ENCODE measurements around the gene KRT82.

KRT82 gene

GRCh38 chr12:52439420-52439819 is 33.3 kb upstream of the KRT82 start:
- Mint-ChIP-seq H3K4me1 (ENCODE audit: low read depth) (no peaks in the 10 kb centered on the region), H3K27ac (no peak overlapping the region), H3K36me3 (ENCODE audit: low read depth) (no peaks in the 10 kb centered on the region), H3K9me3 (no peaks in the 10 kb centered on the region), H3K4me3 (no peak overlapping the region), H3K27me3 (ENCODE audit: low read depth) (peaks cover 23% of the 10 kb centered on the region)

GRCh38 chr12:52438305-52439301 is 32.5 kb upstream of the KRT82 start:
- Mint-ChIP-seq H3K4me1 (ENCODE audit: low read depth) (no peaks in the 10 kb centered on the region), H3K27me3 (ENCODE audit: low read depth) (peaks cover 19% of the 10 kb centered on the region), H3K27ac (no peak overlapping the region), H3K9me3 (no peaks in the 10 kb centered on the region), H3K4me3 (no peak overlapping the region), H3K36me3 (ENCODE audit: low read depth) (no peaks in the 10 kb centered on the region)

- H3K4me3 Mint-ChIP-seq = no peak overlapping the region
- no peaks in the 10 kb centered on the region for H3K36me3 Mint-ChIP-seq (ENCODE audit: low read depth)
- H3K4me1 Mint-ChIP-seq (ENCODE audit: low read depth) = no peaks in the 10 kb centered on the region
- H3K27ac Mint-ChIP-seq = no peak overlapping the region
- H3K9me3 Mint-ChIP-seq = no peaks in the 10 kb centered on the region
- H3K27me3 Mint-ChIP-seq (ENCODE audit: low read depth) = peaks cover 13% of the 10 kb centered on the region
Measured at GRCh38 chr12:52437508-52437907, 31.4 kb upstream of the KRT82 start.

- no peaks in the 10 kb centered on the region for H3K4me1 Mint-ChIP-seq (ENCODE audit: low read depth)
- H3K27me3 Mint-ChIP-seq (ENCODE audit: low read depth) = peaks cover 10% of the 10 kb centered on the region
- no peaks in the 10 kb centered on the region for H3K9me3 Mint-ChIP-seq
- no peak overlapping the region for H3K4me3 Mint-ChIP-seq
- H3K27ac Mint-ChIP-seq = no peak overlapping the region
- H3K36me3 Mint-ChIP-seq (ENCODE audit: low read depth) = no peaks in the 10 kb centered on the region
Measured at GRCh38 chr12:52436828-52437474, 30.8 kb upstream of the KRT82 start.

GRCh38 chr12:52436000-52436827 is 30.1 kb upstream of the KRT82 start:
- H3K4me3 Mint-ChIP-seq = no peak overlapping the region
- H3K9me3 Mint-ChIP-seq = no peaks in the 10 kb centered on the region
- H3K27ac Mint-ChIP-seq = no peak overlapping the region
- peaks cover 10% of the 10 kb centered on the region for H3K27me3 Mint-ChIP-seq (ENCODE audit: low read depth)
- no peaks in the 10 kb centered on the region for H3K36me3 Mint-ChIP-seq (ENCODE audit: low read depth)
- H3K4me1 Mint-ChIP-seq (ENCODE audit: low read depth) = no peaks in the 10 kb centered on the region

GRCh38 chr12:52435659-52435999 is 29.5 kb upstream of the KRT82 start:
- H3K36me3 Mint-ChIP-seq (ENCODE audit: low read depth) = no peaks in the 10 kb centered on the region
- H3K4me3 Mint-ChIP-seq = no peak overlapping the region
- no peak overlapping the region for H3K27ac Mint-ChIP-seq
- H3K9me3 Mint-ChIP-seq = no peaks in the 10 kb centered on the region
- H3K27me3 Mint-ChIP-seq (ENCODE audit: low read depth) = peaks cover 10% of the 10 kb centered on the region
- no peaks in the 10 kb centered on the region for H3K4me1 Mint-ChIP-seq (ENCODE audit: low read depth)

- Mint-ChIP-seq H3K4me1 (ENCODE audit: low read depth) (no peaks in the 10 kb centered on the region), H3K27ac (no peak overlapping the region), H3K27me3 (ENCODE audit: low read depth) (peaks cover 10% of the 10 kb centered on the region), H3K36me3 (ENCODE audit: low read depth) (no peaks in the 10 kb centered on the region), H3K4me3 (no peak overlapping the region), H3K9me3 (no peaks in the 10 kb centered on the region)
Measured at GRCh38 chr12:52434760-52435530, 28.8 kb upstream of the KRT82 start.

- Mint-ChIP-seq H3K27me3 (ENCODE audit: low read depth) (peaks cover 10% of the 10 kb centered on the region), H3K4me1 (ENCODE audit: low read depth) (no peaks in the 10 kb centered on the region), H3K4me3 (no peak within 1 kb of the TSS), H3K9me3 (no peaks in the 10 kb centered on the region), H3K36me3 (ENCODE audit: low read depth) (no peaks in the 10 kb centered on the region), H3K27ac (no peak within 1 kb of the TSS)
Measured at GRCh38 chr12:52434081-52434733, 28.1 kb upstream of the KRT82 start, which contains the start of gene KRT75. KRT75 (minus strand) TSS chr12:52434371; CDS start chr12:52434304, 67 bp downstream.

- Mint-ChIP-seq H3K27me3 (ENCODE audit: low read depth) (peaks cover 14% of the 10 kb centered on the region), H3K4me1 (ENCODE audit: low read depth) (no peaks in the 10 kb centered on the region), H3K4me3 (no peak overlapping the region), H3K9me3 (no peaks in the 10 kb centered on the region), H3K36me3 (ENCODE audit: low read depth) (no peaks in the 10 kb centered on the region), H3K27ac (no peak overlapping the region)
Measured at GRCh38 chr12:52433501-52434080, 27.5 kb upstream of the KRT82 start.

GRCh38 chr12:52432559-52433207 is 26.5 kb upstream of the KRT82 start:
- Mint-ChIP-seq H3K27ac (no peak overlapping the region), H3K4me1 (ENCODE audit: low read depth) (no peaks in the 10 kb centered on the region), H3K36me3 (ENCODE audit: low read depth) (no peaks in the 10 kb centered on the region), H3K9me3 (no peaks in the 10 kb centered on the region), H3K27me3 (ENCODE audit: low read depth) (peaks cover 19% of the 10 kb centered on the region), H3K4me3 (no peak overlapping the region)

- H3K4me1 Mint-ChIP-seq (ENCODE audit: low read depth) = no peaks in the 10 kb centered on the region
Measured at GRCh38 chr12:52428121-52428520, 22.0 kb upstream of the KRT82 start.

GRCh38 chr12:52427083-52427482 is 20.9 kb upstream of the KRT82 start:
- Mint-ChIP-seq H3K9me3 (no peaks in the 10 kb centered on the region), H3K27me3 (ENCODE audit: low read depth) (peaks cover 14% of the 10 kb centered on the region), H3K4me1 (ENCODE audit: low read depth) (no peaks in the 10 kb centered on the region), H3K4me3 (no peak overlapping the region), H3K36me3 (ENCODE audit: low read depth) (no peaks in the 10 kb centered on the region), H3K27ac (no peak overlapping the region)

More at GRCh38 chr12:52428121-52428520, 22.0 kb upstream of the KRT82 start:
- Mint-ChIP-seq H3K4me3 (no peak overlapping the region), H3K27ac (no peak overlapping the region), H3K36me3 (ENCODE audit: low read depth) (no peaks in the 10 kb centered on the region), H3K27me3 (ENCODE audit: low read depth) (peaks cover 21% of the 10 kb centered on the region), H3K9me3 (no peaks in the 10 kb centered on the region)

- Mint-ChIP-seq H3K27ac (no peak overlapping the region), H3K4me1 (ENCODE audit: low read depth) (no peaks in the 10 kb centered on the region), H3K36me3 (ENCODE audit: low read depth) (no peaks in the 10 kb centered on the region), H3K27me3 (ENCODE audit: low read depth) (peaks cover 14% of the 10 kb centered on the region), H3K9me3 (no peaks in the 10 kb centered on the region), H3K4me3 (no peak overlapping the region)
Measured at GRCh38 chr12:52426034-52426433, 19.9 kb upstream of the KRT82 start.
